HG02588 (cell line): ENCODE measurements around the gene HASPIN.

Experiments used
- ATAC-seq: cut with Tn5 transposase; IDR thresholded peaks from one replicate; pipeline ENCODE4 v1.9.1; 2021; ENCODE audit warnings: mild to moderate bottlenecking, moderate library complexity; ENCODE audit not compliant: unreplicated experiment

Gene HASPIN

DNA sequence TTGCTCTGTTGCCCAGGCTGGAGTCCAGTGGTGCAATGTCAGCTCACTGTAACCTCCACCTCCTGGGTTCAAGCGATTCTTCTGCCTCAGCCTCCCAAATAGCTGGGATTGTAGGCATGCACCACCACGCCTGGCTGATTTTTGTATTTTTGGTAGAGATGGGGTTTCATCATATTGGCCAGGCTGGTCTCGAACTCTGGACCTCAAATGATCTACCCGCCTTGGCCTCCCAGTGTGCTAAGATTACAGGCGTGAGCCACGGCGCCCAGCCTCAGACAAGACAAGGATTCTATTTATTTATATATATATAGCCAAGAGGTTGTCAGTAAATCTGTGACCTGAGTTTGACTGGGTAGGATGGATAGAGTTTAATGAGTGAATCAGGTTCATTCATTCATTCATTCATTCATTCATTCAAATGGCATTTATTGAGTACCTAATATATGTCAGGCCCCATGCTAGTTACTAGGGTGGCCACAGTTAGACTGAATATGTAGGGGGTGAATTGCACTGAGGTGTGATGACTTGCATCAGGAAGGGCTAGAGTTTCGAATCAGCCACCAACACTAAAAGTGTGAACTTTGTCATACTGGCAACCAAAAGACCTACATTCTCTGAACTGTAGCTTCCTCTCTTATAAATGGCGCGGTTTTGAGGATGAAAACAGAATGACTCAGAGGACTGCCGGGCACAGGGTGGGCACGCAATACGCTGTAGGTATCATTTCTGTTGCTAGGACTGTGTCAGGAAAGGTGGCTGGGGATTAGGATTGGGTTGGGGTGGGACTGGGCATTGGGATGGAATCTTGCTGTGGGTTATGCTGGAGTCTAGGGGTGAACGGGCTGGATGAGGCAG lies 39.4 kb downstream of the HASPIN start:
- no peak for ATAC-seq

DNA sequence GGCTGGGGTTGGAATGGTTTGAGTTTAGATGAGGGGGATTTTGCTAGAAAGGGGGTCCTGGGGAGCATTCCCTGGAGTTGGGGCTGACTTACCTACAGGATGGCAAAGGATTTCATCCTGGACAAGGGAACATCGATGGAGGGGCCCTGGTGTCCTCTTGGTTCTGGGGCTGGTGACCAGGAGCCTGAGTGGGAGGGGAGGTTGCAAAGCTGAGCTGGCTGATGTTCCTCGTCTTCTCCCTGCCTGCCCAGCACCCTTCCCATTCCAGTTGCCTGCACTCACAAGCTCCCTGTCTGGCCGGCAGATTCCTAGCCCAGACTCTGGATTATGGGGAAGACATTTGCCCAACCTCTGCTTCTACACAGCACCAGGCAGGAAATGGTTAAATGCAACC lies 40.1 kb downstream of the HASPIN start:
- no peak for ATAC-seq

DNA sequence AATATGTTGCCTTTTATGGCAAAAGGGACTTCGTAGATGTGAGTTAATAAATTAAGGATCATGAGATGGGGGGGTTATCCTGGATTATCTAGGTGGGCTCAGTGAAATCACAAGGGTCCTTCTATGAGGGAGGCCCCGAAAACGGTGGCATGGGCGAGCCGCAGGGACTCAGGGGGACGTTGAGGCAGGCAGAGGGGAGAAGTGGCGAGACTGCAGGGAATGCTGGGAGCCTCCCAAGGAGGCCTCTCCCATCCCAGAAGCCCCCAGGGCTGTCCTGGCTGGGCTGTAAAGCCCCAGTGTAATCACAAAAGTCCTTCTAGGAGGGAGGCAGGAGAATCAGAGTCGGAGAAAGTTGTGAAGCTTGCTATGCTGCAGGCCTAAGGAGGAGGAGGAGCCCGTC lies 42.3 kb downstream of the HASPIN start:
- no peak for ATAC-seq

DNA sequence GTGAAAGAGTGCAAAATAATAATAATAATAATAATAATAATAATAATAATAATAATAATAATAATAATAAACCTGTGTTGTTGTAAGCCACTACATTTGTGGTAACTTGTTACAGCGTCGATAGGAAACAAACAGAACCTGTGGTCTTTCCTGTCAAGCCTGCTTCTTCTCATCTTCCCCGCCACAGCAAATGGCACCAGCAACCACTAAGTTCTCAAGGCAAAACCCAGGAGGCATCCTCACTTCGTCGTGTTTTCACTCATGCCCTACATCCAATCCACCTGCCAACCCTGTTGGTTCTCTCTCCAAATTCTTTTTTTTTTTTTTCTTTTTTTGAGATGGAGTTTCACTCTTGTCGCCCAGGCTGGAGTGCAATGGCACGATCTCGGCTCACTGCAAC lies 43.1 kb downstream of the HASPIN start:
- no peak for ATAC-seq

DNA sequence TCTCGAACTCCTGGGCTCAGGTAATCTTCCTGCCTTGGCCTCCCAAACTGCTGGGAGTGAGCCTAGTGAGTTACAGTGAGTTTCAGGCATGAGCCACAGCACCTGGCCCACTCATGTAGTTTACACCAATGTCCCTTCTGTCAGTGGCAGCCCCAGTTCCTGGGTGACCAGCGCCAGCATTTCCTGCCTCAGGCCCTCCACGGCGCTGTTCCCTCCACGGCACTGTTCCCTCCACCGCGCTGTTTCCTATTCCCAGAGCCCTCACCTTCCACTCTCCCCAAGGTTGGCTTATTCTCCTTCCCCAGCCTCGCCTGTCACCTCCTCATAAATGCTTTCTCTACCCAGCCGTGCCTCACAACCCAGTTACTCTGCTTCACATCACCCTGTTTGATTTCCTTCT lies 44.6 kb downstream of the HASPIN start:
- no peak for ATAC-seq

GRCh38 chr17:3768769-3769168 lies 45.1 kb downstream of the HASPIN start:
- ATAC-seq = no peak

DNA sequence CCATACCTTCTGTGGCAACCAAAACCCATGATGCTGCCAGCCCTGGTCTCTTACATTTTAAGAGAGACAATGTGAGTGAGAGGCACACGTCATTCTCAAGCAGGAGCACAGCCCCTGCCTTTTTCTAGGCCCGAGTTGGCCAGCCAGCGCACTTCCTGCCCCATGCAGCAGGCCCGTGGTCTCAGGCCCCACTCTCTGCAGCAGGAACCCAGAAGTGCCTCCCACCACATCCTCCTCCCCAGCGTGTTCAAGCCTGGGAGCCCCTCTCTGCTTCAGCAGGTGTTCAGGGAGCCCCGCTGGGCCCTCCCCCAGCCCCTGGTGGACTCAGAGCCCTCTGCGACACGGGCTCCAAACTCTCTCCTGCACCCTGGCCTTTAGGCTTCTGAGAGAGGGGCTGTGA lies 46.8 kb downstream of the HASPIN start:
- no peak for ATAC-seq

GRCh38 chr17:3771140-3771539 lies 47.4 kb downstream of the HASPIN start:
- no peak for ATAC-seq

DNA sequence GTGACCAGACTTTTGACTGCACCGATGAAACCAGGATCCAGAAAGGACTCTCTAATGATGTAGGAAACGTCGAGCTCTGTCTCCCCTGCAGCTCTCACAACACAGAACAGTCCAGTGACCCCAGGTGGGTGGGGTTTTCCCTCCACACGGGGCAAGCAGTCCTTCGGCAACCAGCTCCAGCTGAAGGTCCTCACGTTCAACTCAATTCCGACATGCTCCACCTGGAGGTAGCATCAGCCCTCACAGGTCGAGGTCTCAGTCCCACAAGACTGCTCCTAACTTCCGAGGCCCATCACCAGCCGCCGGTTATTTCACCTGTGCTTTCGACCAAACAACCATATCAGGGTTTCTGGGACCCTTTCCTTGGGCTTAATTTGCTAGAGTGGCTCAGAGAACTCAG lies 49.1 kb downstream of the HASPIN start:
- no peak for ATAC-seq

DNA sequence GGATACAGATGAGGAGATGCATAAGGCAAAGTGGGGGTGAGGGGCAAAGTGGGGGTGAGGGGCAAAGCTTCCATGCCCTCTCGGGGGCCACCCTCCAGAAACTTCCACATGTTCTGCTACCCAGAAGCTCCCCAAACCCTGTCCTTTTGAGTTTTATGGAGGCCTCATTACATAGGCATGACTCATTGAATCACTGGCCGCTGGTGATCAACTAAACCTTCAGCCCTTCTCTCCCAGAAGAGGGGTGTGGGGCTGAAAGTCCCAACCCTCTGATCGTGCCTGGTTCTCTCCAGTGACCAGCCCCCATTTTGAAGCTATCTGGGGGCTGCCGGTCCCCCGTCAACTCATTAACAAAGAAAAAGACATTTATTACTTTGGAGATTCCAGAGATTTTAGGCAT lies 49.8 kb downstream of the HASPIN start:
- ATAC-seq = no peak

DNA sequence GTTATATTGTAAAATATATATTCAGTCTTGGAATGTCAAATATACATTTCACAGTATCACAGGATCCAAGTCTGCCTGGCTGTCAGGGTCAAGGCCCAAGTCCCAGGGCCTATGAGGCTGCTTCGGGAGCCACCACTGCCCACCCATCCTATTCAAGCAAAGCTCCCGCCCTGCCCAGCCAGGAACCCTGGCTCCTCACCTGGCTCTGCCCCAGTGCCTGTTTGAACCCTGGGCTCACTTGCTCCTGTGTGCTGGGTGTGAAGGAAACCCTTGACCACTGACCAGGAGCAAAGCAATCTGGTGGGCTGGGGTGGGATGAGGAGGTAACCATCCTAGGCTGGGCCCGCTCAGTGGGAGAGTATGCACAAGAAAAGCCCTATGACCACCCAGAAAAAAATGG lies 50.3 kb downstream of the HASPIN start:
- ATAC-seq = no peak
